ENCODE results near the gene C19orf44.
A peak's percentile ranks its signal among the peaks of the same experiment; 100 is the strongest.

Gene C19orf44

GRCh38 chr19:16562608-16563025 lies 66.4 kb downstream of the C19orf44 start:
- no peaks in the 10 kb centered on the region for H4K20me1 ChIP-seq
- H3K27me3 ChIP-seq, result no peaks in the 10 kb centered on the region
- no peak overlapping the region for H3K4me3 ChIP-seq
- peaks cover 15% of the 10 kb centered on the region for H3K4me1 ChIP-seq
- TF ChIP-seq Cebpa-rat (IDR thresholded peaks at IDR 0.05), result no peak
- peaks cover 3% of the 10 kb centered on the region; the same call in 1 of the 2 replicates for H3K9me3 ChIP-seq
- H3K9ac ChIP-seq, result no peak overlapping the region
- peaks cover 97% of the 10 kb centered on the region for H3K36me3 ChIP-seq
- no peak overlapping the region for H3K27ac ChIP-seq
- H3K4me2 ChIP-seq, result no peak overlapping the region

DNA sequence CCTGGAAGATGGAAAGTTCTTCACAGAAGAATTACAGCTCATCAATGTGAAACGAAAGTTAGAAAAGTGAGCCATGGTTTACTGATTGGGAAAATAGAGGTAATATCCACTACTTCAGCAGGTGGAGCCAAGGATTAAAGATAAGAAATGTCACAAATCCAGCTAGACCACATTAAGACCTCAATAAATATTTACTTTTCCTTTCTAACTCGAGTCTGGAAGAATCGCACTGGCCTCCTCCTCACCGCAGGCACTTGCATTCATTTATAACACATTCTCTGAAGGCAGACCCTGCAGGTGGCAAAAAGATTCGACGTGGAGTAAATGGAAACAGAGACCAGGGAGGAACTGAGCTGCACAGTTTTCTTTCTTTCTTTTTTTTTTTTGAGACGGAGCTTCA lies 68.6 kb downstream of the C19orf44 start:
- Histone ChIP-seq H3K4me1 (peaks cover 15% of the 10 kb centered on the region), H3K27me3 (no peaks in the 10 kb centered on the region), H3K4me2 (no peak overlapping the region), H3K4me3 (no peak overlapping the region), H3K27ac (no peak overlapping the region), H4K20me1 (no peaks in the 10 kb centered on the region), H3K36me3 (peaks cover 99% of the 10 kb centered on the region), H3K9ac (no peak overlapping the region), H3K9me3 (peaks cover 3% of the 10 kb centered on the region; the same call in 1 of the 2 replicates)
- TF ChIP-seq Cebpa-rat (IDR thresholded peaks at IDR 0.05), result no peak

- Histone ChIP-seq H3K4me2 (peak overlapping the region; percentile 57), H3K4me3 (no peak overlapping the region)
- TF ChIP-seq Cebpa-rat (IDR thresholded peaks at IDR 0.05), result no peak
Measured at GRCh38 chr19:16566161-16566560, 70.0 kb downstream of the C19orf44 start.

GRCh38 chr19:16566702-16567101 lies 70.5 kb downstream of the C19orf44 start:
- H3K27me3 ChIP-seq, result no peaks in the 10 kb centered on the region
- peaks cover 3% of the 10 kb centered on the region; the same call in 1 of the 2 replicates for H3K9me3 ChIP-seq
- peak overlapping the region; percentile 57 for H3K4me2 ChIP-seq
- no peak for TF ChIP-seq Cebpa-rat (IDR thresholded peaks at IDR 0.05)
- peaks cover 88% of the 10 kb centered on the region for H3K36me3 ChIP-seq
- H3K4me1 ChIP-seq, result peaks cover 29% of the 10 kb centered on the region
- no peak overlapping the region for H3K4me3 ChIP-seq
- H3K9ac ChIP-seq, result peak overlapping the region; percentile 38; the same call in 1 of the 2 replicates
- H4K20me1 ChIP-seq, result 0 out of 2 replicates have a peak, but pooled peaks cover 10% of the 10 kb centered on the region
- peak overlapping the region; percentile 16; the same call in 1 of the 2 replicates for H3K27ac ChIP-seq

More at GRCh38 chr19:16566161-16566560, 70.0 kb downstream of the C19orf44 start:
- Histone ChIP-seq H3K9me3 (peaks cover 3% of the 10 kb centered on the region; the same call in 1 of the 2 replicates), H3K27me3 (no peaks in the 10 kb centered on the region), H3K27ac (peak overlapping the region; percentile 16; the same call in 1 of the 2 replicates), H3K4me1 (peaks cover 24% of the 10 kb centered on the region), H4K20me1 (0 out of 2 replicates have a peak, but pooled peaks cover 4% of the 10 kb centered on the region), H3K9ac (peak overlapping the region; percentile 38; the same call in 1 of the 2 replicates), H3K36me3 (peaks cover 93% of the 10 kb centered on the region)

- Histone ChIP-seq H3K36me3 (peaks cover 71% of the 10 kb centered on the region), H3K9me3 (peaks cover 3% of the 10 kb centered on the region; the same call in 1 of the 2 replicates), H3K4me2 (no peak overlapping the region), H3K4me3 (no peak overlapping the region), H3K9ac (no peak overlapping the region), H3K27me3 (no peaks in the 10 kb centered on the region), H4K20me1 (peaks cover 30% of the 10 kb centered on the region), H3K27ac (no peak overlapping the region), H3K4me1 (peaks cover 49% of the 10 kb centered on the region)
- TF ChIP-seq Cebpa-rat (IDR thresholded peaks at IDR 0.05), result no peak
Measured at GRCh38 chr19:16569609-16570320, 73.6 kb downstream of the C19orf44 start.
